Measurements from ENCODE around the gene HOXA10. TPM values are rescaled to one million over a fixed set of nuclear protein-coding genes. Genes with fewer than 3 reads are reported as not detected.

Gene HOXA10
- total and polyA plus RNA-seq, 11 donors: 0.06 to 0.36 (median 0.18) TPM; not detected in 8

GRCh38 chr7:27176524-27176845, 2.4 kb upstream of the HOXA10 start:
- 72 to 85% (median 76%) methylated on average over 3 of the region's 3 CpGs for WGBS, 4 donors
- no peak overlapping the region for H3K4me3 ChIP-seq
- no peaks in the 10 kb centered on the region for H3K36me3 ChIP-seq
- ATAC-seq (no peak), DNase-seq (no peak)
- intact Hi-C loops (cut with DNase I): loop anchor here in 1 of 10 donors (10.0 kb wide), 1 partner anchor 1312 kb away; no protein-coding TSS in a partner anchor
- TF ChIP-seq, protein P1, sequence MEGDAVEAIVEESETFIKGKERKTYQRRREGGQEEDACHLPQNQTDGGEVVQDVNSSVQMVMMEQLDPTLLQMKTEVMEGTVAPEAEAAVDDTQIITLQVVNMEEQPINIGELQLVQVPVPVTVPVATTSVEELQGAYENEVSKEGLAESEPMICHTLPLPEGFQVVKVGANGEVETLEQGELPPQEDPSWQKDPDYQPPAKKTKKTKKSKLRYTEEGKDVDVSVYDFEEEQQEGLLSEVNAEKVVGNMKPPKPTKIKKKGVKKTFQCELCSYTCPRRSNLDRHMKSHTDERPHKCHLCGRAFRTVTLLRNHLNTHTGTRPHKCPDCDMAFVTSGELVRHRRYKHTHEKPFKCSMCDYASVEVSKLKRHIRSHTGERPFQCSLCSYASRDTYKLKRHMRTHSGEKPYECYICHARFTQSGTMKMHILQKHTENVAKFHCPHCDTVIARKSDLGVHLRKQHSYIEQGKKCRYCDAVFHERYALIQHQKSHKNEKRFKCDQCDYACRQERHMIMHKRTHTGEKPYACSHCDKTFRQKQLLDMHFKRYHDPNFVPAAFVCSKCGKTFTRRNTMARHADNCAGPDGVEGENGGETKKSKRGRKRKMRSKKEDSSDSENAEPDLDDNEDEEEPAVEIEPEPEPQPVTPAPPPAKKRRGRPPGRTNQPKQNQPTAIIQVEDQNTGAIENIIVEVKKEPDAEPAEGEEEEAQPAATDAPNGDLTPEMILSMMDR (IDR thresholded peaks at IDR 0.05): no peak
- no peak for TF ChIP-seq POLR2A (IDR thresholded peaks at IDR 0.05)
- H3K27ac ChIP-seq: peak overlapping the region in 1 of 12 donors; percentile 91
- H3K9me3 ChIP-seq: no peaks in the 10 kb centered on the region
- H3K4me1 ChIP-seq: peaks cover 0 to 40% (median 23%) of the 10 kb centered on the region in 12 donors
- H3K27me3 ChIP-seq: peaks cover 88 to 100% (median 100%) of the 10 kb centered on the region in 9 donors

DNA sequence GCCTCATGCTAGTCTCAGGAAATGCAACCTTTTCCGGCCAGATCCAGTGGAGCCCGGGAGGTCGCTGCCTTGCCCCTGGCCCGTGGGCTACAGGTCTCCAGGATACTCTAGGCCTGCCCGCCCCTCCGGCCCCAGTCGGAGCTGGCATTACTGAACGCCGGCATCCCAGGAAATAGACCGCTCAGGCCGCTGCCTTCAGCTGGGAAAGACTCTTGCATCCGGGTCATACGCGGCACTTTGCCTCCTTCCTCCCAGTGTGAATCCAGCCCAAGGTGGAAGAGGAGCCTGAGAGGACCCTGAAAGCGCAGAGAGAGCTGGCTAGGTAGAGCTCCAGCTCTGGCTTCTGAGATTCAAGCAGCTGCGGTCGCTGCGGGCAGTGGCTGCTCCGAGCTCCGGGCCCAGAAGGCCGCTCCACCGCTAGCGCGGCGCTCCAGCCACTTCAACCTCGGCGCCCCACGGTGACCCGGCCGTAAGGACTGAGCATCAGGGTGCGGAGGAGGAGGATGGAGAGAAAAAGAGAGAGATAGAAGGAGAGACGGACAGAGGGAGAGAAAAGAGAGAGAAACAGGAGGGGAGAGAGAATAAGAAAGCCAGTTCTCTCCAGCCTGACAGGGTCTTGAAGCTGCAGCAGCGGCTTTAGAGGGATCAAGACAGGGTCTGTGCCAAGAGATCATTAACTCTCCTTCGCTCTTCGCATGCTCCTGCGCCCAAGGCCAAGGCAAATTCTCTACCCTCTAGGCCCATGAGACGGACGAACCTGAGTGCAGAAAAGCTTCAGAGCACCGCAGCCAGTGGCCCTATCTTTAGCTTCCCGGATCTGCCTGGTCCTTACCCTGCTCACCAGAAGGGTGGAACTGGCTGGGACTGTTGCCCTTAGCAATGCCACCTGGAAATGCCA, 1.8 kb upstream of the HOXA10 start:
- WGBS, 4 donors: 31 to 45% (median 39%) methylated on average over 27 to 40 of the region's 40 CpGs
- no peak overlapping the region for H3K4me3 ChIP-seq
- TF ChIP-seq POLR2A (IDR thresholded peaks at IDR 0.05): no peak
- TF ChIP-seq, protein P1 (IDR thresholded peaks at IDR 0.05): no peak
- no peaks in the 10 kb centered on the region for H3K9me3 ChIP-seq
- peak in 1 of 5 donors; percentile 49 for DNase-seq
- H3K27me3 ChIP-seq: peaks cover 89 to 100% (median 100%) of the 10 kb centered on the region in 9 donors
- H3K27ac ChIP-seq: peak overlapping the region in 1 of 12 donors; percentile 91
- intact Hi-C loops (cut with DNase I): loop anchor here in 1 of 10 donors (10.0 kb wide), 1 partner anchor 1311 kb away; no protein-coding TSS in a partner anchor
- no peaks in the 10 kb centered on the region for H3K36me3 ChIP-seq
- H3K4me1 ChIP-seq: peaks cover 0 to 40% (median 23%) of the 10 kb centered on the region in 12 donors
- no peak for ATAC-seq

DNA sequence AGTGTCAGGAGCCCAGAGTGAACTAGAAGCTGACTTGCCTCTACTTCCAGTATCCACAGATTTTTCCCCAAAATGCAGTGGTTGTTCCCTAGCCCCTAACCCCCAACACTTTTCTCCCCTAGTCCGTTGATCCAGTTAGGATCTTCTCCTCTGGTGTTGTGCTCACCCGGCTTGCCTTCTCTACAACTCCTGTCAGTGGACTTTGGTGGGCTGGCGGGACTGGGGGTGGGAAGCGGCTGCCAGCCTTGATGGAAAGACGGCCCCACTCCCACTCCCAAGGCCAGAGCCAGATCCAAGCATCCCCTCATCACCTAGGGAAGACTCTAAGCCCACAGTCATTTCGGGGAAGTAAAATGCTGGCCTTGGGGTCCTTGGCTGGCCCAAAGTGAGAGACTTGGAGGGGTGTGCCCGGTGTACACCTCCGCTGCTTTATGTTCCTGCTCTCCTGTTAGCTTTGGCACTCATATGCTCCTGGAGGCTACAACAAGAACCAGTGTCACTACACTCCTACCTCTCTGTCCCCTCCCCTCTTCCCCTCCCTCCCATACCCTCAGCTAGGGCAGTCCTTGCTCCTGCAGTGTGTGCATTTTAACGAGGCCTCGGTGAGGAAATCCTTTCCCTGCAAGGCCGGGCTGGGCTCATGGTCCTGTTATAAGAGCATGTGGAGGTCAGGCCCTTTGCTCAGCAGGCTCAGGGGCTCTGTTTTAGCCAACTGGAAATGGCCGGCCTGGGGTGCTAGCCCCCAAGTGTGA, 930 bp upstream of the HOXA10 start:
- peak overlapping the region in 1 of 12 donors; percentile 91 for H3K27ac ChIP-seq
- H3K4me3 ChIP-seq: no peak overlapping the region
- H3K4me1 ChIP-seq: peaks cover 0 to 40% (median 23%) of the 10 kb centered on the region in 12 donors
- H3K9me3 ChIP-seq: no peaks in the 10 kb centered on the region
- H3K36me3 ChIP-seq: no peaks in the 10 kb centered on the region
- peak in 2 of 5 donors; percentile 15 to 23 for DNase-seq
- 34 to 47% (median 45%) methylated on average over 9 to 12 of the region's 12 CpGs for WGBS, 4 donors
- TF ChIP-seq, protein P1 (IDR thresholded peaks at IDR 0.05): no peak
- no peak for TF ChIP-seq POLR2A (IDR thresholded peaks at IDR 0.05)
- H3K27me3 ChIP-seq: peaks cover 85 to 100% (median 100%) of the 10 kb centered on the region in 9 donors
- intact Hi-C loops (cut with DNase I): loop anchor here in 1 of 10 donors (10.0 kb wide), 1 partner anchor 1310 kb away; no protein-coding TSS in a partner anchor
- no peak for ATAC-seq

Data from heart left ventricle (tissue), 16 donors.